ENCODE measurements around the gene DDAH1.
A peak's percentile ranks its signal among the peaks of the same experiment; 100 is the strongest.

Gene DDAH1

DNA sequence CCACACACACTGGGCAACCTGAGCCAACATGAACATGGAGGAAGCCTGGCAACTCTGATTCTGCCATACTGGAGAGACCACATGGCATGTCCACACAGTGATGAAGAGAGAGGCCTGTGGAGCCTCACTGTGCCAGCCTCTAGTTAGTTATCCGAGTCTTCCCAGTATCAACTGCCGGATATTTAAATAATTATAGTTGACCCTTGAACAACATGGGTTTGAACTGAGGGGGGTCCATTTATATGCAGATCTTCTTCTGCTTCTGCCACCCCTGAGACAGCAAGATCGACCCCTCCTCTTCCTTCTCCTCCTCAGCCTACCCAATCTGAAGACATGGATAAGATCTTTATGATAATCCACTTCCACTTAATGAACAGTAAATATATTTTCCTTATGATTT lies 27.8 kb downstream of the DDAH1 start:
- DNase-seq: no peak

DNA sequence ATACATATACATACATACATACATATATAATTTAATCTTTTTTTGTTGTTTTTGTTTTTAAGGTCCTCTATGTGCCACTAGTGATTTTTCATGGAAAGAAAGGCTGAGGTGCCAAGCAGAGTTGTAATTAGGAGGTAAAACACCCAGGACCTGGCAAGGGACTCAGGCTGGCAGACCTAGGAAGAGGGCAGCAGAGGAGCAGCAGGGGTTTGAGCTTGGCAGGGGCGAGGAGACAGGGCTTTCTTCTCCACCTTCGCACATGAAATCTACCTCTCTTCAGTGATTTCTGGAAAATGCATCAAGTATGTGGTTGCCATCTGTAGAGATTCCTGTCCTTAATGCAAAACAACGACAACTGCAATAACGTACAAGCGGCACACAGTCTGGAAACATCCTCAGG lies 31.9 kb downstream of the DDAH1 start:
- no peak for DNase-seq

DNA sequence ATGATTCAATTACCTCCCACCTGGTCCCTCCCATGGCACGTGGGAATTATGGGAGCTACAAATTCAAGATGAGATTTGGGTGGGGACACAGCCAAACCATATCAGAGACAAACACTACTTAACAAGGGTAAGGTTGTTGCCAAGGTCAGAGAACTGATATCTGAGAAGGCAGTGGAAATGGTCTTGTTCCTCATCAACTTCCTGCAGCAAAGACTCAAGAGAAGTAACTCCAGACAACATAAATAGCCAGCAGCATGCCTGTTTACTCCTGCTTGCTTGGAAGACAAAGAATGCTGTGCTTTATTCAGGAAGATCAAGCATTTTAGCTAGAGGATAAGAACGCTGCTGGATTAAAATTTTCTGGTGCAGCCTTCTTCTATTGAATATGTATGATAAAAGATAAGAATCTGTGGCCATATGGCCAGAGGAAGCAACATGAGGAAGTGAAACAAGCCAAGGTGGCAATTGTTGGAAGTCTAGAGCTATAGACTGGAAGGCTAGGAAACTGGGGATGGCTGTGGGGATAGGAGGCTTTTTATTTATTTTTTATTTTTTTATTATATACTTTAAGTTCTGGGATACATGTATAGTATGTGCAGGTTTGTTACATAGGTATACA lies 36.4 kb downstream of the DDAH1 start:
- DNase-seq: no peak

DNA sequence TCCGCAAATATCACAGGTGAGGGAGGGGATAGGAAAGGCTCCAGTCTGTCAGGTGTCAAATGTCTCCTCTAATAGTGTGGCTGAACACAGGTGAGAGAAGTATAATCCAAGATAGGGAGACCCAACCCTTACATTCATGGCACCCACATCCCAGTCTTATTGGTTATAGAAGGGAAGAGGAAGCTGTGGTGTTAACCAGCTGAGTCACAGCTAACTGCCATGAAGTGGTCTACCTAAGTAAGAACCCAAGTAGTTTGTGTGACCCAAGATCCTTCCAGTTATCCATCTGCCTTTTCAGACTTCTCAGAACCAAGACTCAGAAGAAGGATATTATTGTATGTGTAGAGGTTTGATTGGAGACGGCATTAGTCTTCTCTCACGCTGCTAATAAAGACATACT lies 37.1 kb downstream of the DDAH1 start:
- DNase-seq: no peak

DNA sequence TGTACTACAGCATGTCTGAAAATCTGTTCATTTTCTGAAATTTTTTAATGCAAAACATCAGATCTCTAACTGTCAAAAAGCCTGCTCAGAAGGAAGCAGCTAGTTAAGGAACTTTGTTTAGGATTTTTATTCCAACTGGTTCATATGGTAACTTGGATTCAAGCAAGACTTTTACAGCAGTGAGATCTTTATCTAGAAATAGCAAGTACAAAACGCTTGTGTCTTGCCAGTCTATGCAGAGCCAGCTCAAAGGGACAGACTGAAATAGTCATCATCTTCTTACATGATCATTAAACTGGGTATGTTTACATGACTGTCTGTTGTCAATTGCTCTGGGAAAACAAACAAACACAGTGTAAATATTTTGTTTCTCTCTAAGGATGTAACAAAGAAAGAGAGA lies 37.6 kb downstream of the DDAH1 start:
- no peak for DNase-seq

DNA sequence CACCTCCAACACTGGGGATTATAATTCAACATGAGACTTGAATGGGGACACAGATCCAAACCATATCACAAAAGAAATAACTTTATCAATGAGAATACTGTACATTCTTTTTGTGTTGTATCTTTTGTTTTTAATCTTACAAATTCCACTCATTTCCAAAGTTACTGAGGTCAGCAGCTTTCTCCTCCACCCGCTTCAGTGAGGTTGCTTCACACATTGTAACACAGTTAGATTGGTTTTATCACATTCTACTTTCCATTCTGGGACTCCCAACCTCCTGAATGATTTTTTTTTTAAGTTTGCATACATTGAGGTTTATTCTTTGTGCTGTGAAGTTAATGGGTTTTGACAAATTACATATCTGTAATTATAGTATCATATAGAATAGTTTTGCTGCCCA lies 43.8 kb downstream of the DDAH1 start:
- DNase-seq: no peak

DNA sequence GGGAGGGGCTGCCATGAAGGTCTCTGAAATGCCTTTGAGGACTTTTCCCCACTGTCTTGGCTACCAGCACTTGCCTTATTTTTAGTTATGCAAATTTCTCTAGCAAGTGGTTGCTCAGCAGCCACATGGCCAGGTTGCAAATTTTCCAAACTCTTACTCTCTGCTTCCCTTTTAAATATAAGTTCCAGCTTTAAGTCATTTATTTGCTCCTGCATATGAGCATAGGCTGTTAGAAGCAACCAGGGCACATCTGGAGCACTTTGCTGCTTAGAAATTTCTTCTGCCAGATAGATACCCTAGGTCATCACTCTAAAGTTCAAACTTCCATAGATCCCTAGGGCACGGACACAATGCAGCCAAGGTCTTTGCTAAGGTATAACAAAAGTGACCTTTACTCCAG lies 44.8 kb downstream of the DDAH1 start:
- DNase-seq: no peak

DNA sequence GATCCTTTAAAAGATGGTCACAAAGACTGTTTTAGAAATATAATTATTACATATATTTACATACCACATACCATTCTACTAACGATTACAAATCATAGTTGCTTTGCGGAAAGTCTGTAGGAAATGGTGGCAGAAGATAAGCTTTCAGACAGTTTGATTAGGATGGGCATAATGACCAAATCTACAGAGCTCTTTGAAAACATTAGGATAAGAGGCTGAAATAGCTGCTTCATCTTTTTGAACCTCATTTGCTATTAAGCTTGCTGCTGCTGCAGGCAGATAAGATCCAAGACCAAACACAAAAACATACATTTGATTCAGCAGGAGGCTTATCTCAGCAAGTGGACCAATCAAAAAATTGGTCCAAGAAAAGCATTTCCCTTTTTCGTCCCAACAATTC lies 47.1 kb downstream of the DDAH1 start:
- DNase-seq: no peak

DNA sequence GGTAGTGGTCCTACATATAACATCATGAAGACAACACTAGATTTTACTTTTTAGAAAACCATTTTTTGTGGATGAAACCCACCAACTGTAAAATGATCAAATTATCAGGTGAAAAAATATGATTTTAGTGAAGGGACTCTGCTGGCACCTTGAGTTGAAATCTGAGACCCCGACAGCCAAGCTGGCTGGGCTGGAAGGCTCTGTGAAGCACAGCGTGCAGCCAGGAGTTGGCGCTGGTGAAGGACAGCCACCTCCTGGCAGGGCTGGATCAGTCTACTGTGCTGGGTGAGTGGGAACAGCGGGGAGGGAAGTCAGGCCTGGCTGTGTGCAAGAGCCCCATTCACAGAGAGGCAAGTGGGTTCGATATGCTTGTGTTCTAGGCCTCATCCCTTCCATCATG lies 47.9 kb downstream of the DDAH1 start:
- no peak for DNase-seq

DNA sequence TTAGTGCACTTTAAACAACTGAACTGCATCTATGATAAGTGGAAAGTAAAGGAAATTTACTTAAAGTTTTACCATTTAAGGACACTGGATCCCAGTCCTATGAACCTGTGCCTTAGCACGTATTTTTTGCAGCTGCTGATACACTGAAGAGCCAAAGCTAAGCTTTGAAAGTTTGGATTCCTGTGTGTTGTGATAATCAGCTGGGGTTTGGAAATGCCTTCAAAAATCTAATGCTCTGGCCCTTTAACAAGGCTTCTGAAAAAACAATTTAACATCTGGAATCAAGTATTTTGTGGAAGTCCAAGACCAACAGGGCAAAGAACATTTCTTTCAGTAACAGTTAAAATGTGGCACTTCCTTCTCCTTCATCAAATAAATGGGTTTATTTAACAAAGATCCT lies 51.8 kb downstream of the DDAH1 start:
- no peak for DNase-seq

DNA sequence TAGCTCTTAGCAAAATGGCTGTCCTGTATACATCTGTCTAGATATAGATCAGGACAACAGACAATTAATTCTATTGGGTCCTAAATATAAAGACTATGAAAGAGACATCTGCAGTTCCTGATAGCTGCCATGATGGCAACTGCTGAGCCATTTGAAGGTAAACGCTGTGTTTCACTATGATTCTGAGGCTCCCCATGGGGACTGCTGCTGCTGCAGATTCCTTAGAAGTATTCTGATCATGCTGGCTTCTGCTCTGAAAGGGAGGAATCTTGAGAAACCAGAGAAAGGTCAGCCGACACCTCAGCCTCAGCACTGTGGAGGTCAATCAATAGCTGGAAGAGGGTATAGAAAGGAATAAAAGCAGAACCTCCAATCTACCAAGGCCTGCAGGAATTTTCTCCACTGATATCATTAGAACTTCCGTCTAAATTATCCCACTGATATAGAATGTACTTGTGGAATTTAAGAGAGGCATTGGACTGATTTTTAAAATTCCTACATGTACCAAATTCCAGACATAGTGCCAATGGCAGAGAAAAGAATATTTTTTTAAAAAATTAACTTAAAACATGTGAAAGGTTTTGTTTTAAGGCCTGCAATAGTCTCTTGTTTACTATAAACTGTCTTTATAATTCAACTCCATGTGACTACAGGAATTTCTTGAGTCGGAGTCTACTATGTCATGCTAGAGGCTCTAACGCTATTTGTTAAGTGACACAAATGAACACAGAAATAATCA lies 53.2 kb downstream of the DDAH1 start:
- no peak for DNase-seq

DNA sequence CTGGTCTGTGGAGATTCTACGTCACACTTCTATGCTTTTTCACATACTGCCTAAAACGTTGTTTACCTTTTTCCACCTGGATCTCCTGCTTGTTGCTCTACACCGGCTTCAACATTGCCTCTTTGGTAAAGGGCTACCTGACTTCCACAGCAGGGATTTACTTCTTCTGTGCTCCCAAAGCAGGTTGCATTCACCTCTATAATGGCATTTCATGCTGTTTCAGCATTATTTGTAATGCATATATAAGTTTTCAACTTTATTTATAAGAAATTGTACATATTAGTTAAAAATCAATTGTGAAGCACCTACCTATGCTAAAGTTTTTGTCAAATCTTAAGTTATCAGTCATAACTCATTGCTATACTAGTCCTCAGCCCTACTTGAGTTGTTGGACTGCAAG lies 55.4 kb downstream of the DDAH1 start:
- DNase-seq: no peak

DNA sequence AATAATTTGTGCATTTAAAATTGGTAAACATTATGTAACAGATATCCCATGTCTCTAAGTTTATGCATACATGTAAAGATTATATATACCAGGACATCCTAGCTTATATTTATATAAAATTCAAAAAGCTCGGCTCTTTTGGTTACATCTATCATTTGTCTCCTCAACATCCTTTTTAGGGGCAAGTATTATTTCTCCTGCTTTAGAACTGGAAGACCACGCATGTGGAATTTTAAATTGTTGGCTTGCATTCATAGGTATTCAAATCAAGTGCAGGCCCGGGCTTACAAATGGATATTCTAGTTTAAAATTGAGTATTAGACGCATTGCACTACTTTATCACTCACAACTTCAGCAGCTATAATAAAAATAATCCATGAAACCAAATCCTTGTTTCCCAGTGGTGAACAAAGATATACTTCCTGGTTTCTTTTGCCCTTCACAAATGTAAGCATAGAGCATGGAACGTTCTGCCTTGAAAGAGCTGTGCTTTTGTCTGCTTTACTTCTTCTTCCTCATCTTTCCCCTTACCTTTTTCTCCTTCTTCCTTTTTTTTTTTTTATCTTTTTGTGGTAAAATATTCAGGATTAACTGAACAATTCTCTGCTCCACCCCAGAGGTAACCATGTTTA lies 57.1 kb downstream of the DDAH1 start:
- no peak for DNase-seq

DNA sequence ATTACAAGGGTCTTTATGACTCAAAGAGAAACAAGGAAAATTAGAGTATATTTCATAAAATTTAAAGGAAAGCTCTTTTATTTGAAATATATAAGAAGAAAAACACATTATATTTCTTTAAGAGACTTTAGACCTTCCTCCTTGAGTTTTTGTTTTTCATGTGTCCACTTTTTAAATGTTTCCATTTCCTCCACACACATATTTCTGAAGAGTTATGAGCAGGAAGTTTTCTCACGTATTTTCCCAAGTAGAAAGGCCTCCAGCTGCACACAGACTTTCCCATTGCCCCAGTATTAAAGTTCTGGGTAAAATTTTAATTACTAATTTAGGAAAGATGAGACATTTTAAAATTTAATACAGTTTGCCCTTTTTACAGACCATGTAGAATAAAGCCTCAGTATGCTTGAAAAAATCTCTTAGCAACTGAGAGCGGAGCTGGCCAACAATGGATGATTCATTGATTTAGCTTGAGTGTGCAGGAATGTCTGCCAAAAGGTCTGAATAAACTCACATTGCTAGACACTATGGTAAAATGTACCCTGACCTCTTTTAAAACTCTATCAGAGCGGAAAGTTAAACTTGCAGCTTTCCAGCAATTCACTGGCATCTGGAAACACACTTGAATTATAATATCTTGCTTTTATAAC lies 57.9 kb downstream of the DDAH1 start:
- DNase-seq: peak; percentile 51

DNA sequence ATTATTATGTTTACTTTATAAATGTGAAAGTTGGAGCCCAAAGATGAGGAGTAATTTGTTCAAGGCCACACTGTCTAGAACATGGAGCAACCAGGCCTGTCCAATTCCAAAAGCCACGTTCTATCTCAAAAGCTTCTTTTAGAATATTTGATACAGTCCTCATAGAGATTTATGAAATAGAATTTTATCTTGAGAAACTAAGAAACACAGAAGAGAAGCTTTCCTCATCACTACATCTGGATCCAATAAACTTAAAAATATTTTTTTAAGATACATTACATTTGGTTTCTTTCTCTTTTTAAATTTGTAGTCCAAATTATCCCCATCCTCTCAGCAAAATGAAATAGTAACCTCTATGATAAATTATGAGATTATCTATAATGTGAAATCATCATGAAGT lies 58.9 kb downstream of the DDAH1 start:
- DNase-seq: no peak

DNA sequence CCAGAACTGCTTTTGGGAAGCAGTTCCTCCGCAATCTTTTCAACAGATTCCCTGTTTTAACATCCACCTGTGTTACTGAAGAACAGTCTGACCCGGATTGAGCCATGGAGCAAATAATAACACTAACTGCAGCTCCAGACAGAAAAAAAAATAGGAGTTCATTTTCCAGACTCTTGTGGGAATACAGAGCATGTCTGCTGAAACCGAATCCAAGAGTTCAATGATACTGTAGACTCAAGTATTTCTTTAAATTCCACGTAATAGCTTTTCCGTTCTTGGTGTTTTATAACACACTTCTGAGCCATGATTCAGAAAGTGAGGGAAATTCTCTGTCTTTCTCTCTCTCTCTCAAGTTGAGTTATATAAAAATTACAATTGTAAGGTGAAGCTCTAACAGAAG lies 60.6 kb downstream of the DDAH1 start:
- no peak for DNase-seq

DNA sequence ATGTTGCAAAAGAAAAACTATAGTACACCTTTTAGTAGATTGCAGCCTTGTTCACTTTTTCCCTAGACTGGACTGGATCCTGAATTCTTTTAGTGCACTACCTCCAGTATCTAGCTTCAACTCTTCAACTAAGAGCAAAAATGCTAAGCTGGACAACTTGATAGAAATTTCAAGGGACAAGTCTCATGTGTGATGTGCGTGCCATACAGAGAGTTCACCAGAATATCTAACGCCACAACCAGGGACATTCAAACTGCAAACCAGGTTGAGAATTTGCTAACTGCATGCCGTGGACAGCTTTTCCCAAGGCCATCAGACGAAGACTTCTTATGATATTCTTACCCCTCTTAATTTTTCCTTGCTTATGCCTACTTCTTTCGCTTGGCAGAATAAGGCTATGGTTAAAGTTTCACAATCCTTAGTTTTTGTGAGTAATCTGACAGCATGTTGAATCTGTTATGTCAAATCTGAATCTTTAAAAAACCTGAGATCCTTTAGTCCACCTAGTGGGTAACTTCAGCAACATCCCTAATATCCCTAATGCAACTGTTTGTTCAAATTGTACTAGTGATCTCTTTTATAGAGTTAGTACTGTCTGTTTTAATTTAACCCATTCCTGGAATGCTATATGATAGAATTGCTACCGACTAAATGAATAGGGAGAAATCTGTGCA lies 66.4 kb downstream of the DDAH1 start:
- peak; percentile 4 for DNase-seq

DNA sequence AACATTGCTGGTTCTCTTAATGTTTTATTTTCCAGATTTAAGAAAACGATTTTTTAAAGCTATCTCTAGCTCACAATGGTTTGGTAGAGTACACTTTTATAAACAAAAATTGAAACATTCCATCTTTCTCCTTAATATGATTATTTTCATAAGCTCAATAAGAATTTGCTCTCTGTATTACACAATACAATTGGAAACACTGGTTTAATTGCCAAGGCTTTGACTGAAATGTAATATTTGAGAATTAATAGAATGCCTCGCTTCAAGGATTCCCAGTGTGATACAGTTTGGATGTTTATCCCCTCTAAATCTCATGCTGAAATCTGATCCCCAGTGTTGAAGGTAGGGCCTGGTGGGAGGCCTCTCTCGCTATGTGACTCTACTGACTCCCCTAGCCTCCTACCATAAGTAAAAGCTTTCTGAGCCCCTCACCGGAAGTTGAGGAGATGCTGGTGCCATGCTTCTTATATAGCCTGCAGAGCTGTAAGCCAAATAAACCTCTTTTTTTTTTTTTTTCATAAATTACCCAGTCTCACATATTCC lies 67.4 kb downstream of the DDAH1 start:
- no peak for DNase-seq

DNA sequence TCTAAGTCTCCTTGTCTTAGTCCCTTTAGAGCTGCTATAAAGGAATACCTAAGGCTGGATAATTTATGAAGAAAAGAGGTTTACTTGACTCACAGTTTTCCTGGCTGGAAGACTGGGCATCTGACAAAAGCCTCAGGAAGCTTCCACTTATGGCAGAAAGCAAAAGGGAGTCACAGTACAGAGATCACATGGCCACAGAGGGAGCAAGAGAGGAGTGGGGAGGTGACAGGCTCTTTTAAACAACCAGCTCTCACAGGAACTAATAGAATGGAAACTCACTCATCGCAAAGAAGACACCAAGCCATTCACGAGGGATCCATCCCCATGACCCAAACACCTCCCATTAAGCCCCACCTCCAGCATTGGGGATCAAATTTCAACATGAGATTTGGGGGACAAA lies 68.8 kb downstream of the DDAH1 start:
- no peak for DNase-seq

DNA sequence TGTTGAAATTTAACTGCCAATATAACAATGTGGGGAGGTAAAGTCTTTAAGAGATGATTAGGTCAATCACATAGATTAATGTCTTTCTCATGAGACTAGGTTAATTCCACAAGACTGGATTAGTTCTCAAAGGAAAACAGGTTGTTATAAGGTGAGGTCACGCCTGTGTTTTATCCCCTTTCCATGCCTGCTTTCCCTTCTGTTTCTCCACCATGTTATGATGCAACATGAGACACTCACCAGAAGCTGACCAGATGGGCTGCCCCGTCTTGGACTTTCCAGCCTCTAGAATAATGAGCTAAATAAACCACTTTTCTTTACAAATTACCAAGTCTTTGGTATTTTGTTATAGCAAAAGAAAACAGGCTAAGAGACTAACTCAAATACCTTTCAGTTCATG lies 70.8 kb downstream of the DDAH1 start:
- DNase-seq: no peak

DNA sequence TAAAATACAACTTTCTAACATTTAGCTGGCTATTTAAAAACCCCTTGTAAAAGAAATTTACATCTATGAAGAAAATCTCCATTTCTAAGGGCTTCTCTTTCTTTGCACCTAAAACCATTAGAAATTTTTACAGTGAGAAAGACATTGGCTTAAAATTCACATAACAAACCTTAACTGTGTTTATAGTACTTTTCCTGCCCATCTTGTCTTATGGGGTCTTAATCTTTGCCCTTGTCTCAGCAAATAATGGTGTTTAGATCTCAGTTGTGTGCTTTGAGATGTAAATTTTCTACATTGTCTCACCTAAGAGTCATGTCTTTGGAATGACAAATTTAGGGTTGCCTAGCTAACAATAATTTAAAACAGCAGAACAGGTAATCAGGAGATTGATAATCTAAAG lies 71.5 kb downstream of the DDAH1 start:
- DNase-seq: no peak

DNA sequence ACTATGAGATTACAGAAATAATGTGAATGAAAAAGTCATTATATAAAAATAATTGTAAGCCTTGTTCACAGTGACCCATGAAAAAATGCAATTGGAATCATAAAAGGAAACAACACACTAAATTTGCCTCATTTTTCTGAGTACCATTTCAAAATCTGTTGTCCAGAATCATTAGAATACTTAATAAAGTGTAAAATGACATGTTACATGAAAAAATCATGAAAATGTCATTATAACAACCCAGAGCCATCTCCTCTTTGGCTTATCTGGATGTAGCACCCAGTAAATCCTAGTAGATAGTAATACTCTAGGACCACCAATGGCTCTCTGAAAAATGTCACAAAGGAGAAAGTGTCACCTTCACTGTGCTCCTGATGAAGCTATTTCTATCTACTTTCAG lies 76.5 kb downstream of the DDAH1 start:
- no peak for DNase-seq

DNA sequence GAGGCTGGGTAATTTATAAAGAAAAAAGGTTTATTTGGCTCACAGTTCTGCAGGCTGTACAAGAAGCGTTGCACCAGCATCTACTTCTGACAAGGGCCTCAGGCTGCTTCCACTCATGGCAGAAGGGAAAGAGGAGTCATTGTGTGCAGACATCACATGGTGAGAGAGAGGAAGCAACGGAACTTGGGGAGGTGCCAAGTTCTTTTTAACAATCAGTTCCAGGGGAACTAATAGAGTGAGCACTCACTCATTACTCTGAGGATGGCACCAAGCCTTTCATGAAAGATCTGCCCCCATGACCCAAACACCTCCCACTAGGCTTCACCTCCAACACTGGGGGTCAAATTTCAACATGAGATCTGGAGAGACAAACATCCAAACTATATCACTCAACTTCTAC lies 77.2 kb downstream of the DDAH1 start:
- DNase-seq: no peak

All from amniotic stem cell (primary cell).